HG03196 (cell line): ENCODE results near the gene CATSPER4.

Experiments
- ATAC-seq: cut with Tn5 transposase; IDR thresholded peaks from one replicate; pipeline ENCODE4 v1.9.1; 2021; ENCODE audit not compliant: unreplicated experiment

The CATSPER4 gene

GRCh38 chr1:26234644-26235370 lies 44.4 kb downstream of the CATSPER4 start:
- ATAC-seq = peak; percentile 11

- ATAC-seq = no peak
Measured at GRCh38 chr1:26237230-26237966, 47.0 kb downstream of the CATSPER4 start.

GRCh38 chr1:26239936-26240335 lies 49.5 kb downstream of the CATSPER4 start:
- ATAC-seq = no peak
